Esophagus muscularis mucosa (tissue), 4 donors: Measurements from ENCODE around the gene PLCL1. TPM values are rescaled to one million over a fixed set of nuclear protein-coding genes. Genes with fewer than 3 reads are reported as not detected.

Source experiments
- DNase-seq: peaks from one replicate; pipeline ENCODE4 v3.0.0-alpha.2; 2017; ENCODE audit errors: extremely low spot score
- H3K27ac ChIP-seq, 4 donors: fragments of 200-600 bp; sonication (generic); replicated peaks in 1 of 4; 1 replicate in 3 of 4; 2 replicates in 1 of 4; pipeline ENCODE4 v1.5.1; 2016 to 2019; ENCODE audit warnings: mild to moderate bottlenecking in 1 of 4
- H3K27me3 ChIP-seq, 4 donors: fragments of 200-600 bp; sonication (generic); one replicate each; pipeline versions ENCODE4 v1.5.1 to v1.6.0; 2016 to 2019
- H3K36me3 ChIP-seq, 4 donors: fragments of 200-600 bp; sonication (generic); one replicate each; pipeline ENCODE4 v1.5.1; 2016 to 2019
- H3K4me1 ChIP-seq, 4 donors: fragments of 200-600 bp; sonication (generic); one replicate each; pipeline ENCODE4 v1.5.1; 2016 to 2019
- H3K4me3 ChIP-seq, 4 donors: fragments of 200-600 bp; sonication (generic); 1 replicate in 2 of 4; 2 replicates in 2 of 4; pipeline ENCODE4 v1.5.1; 2016 to 2019; ENCODE audit warnings: mild to moderate bottlenecking in 4 of 4, moderate library complexity in 1 of 4
- H3K9me3 ChIP-seq, 4 donors: fragments of 200-600 bp; sonication (generic); 1 replicate in 3 of 4; 2 replicates in 1 of 4; pipeline ENCODE4 v1.5.1; 2016 to 2019
- CTCF ChIP-seq, 3 experiments: fragments of 200-600 bp in 2 of 3; fragments of 450-650 bp in 1 of 3; sonication (generic) in 2 of 3; IDR thresholded peaks; one replicate each; pipeline ENCODE4 v1.5.1; 2017 to 2019; ENCODE audit warnings: antibody characterized with exemption in 3 of 3, mild to moderate bottlenecking in 2 of 3, moderate library complexity in 1 of 3
- EP300 ChIP-seq: sonication (generic); formaldehyde crosslinking; IDR thresholded peaks from one replicate; pipeline ENCODE4 v1.6.1; 2017; ENCODE audit warnings: antibody characterized with exemption
- POLR2A ChIP-seq: fragments of 450-650 bp; IDR thresholded peaks from one replicate; pipeline ENCODE4 v1.6.1; 2017; ENCODE audit warnings: antibody characterized with exemption, moderate library complexity, mild to moderate bottlenecking, low read depth
- POLR2AphosphoS5 ChIP-seq, 2 donors: sonication (generic); formaldehyde crosslinking; IDR thresholded peaks; one replicate each; pipeline ENCODE4 v1.6.1; 2017; ENCODE audit warnings: antibody characterized with exemption in 2 of 2
- WGBS: methylation state at CpG from one replicate; pipeline ENCODE4 v1.1.5; 2018; 5-methylcytosine and 5-hydroxymethylcytosine counted together
- intact Hi-C: fragments of 100-400 bp; cut with DNase I; formaldehyde crosslinking; loops from one replicate; pipeline ENCODE4 v1.15.1; 2023
- total RNA-seq, 4 donors: library from RNA; depleted of rRNA; stranded (reverse); fragments of >200 nt; gene quantifications; one replicate each; pipeline versions ENCODE4 v1.1.0 to v1.2.1, GENCODE V29; 2016

Gene PLCL1
- total RNA-seq, 4 donors from 2014 or later, result 67.3 to 86.2 (median 79.2) TPM

GRCh38 chr2:197930570-197931278 lies 126.3 kb downstream of the PLCL1 start:
- no peaks in the 10 kb centered on the region for H3K27me3 ChIP-seq
- intact Hi-C loops, result no loop called here
- H3K4me1 ChIP-seq, result peaks cover 12 to 31% (median 22%) of the 10 kb centered on the region in 4 donors
- no peak overlapping the region for H3K4me3 ChIP-seq
- no peaks in the 10 kb centered on the region for H3K36me3 ChIP-seq
- 97% methylated on average over 4 of the region's 4 CpGs for WGBS
- DNase-seq, result no peak
- TF ChIP-seq EP300 (no peak), CTCF (IDR thresholded peaks at IDR 0.05) (no peak), POLR2A (no peak), POLR2AphosphoS5 (IDR thresholded peaks at IDR 0.05) (no peak)
- no peak overlapping the region for H3K27ac ChIP-seq
- no peaks in the 10 kb centered on the region for H3K9me3 ChIP-seq

GRCh38 chr2:197931661-197932312 lies 127.4 kb downstream of the PLCL1 start:
- no peak for TF ChIP-seq POLR2AphosphoS5 (IDR thresholded peaks at IDR 0.05)
- no peak for TF ChIP-seq POLR2A
- TF ChIP-seq CTCF (IDR thresholded peaks at IDR 0.05), result no peak
- no peak for TF ChIP-seq EP300
- WGBS, result 73% methylated on average over 1 of the region's 1 CpG
- H3K9me3 ChIP-seq, result no peaks in the 10 kb centered on the region
- no peak for DNase-seq
- H3K27ac ChIP-seq, result no peak overlapping the region
- H3K4me3 ChIP-seq, result no peak overlapping the region
- H3K36me3 ChIP-seq, result no peaks in the 10 kb centered on the region
- peaks cover 10 to 25% (median 17%) of the 10 kb centered on the region in 4 donors for H3K4me1 ChIP-seq
- intact Hi-C loops, result no loop called here
- H3K27me3 ChIP-seq, result no peaks in the 10 kb centered on the region

GRCh38 chr2:197932374-197932773 lies 128.0 kb downstream of the PLCL1 start:
- 92% methylated on average over 5 of the region's 5 CpGs for WGBS
- H3K9me3 ChIP-seq, result no peaks in the 10 kb centered on the region
- H3K27ac ChIP-seq, result no peak overlapping the region
- H3K27me3 ChIP-seq, result no peaks in the 10 kb centered on the region
- peaks cover 10 to 21% (median 16%) of the 10 kb centered on the region in 4 donors for H3K4me1 ChIP-seq
- no peaks in the 10 kb centered on the region for H3K36me3 ChIP-seq
- H3K4me3 ChIP-seq, result no peak overlapping the region
- no peak for TF ChIP-seq CTCF (IDR thresholded peaks at IDR 0.05)
- TF ChIP-seq POLR2A, result no peak
- TF ChIP-seq POLR2AphosphoS5 (IDR thresholded peaks at IDR 0.05), result no peak
- TF ChIP-seq EP300, result no peak
- no peak for DNase-seq
- intact Hi-C loops, result no loop called here

- intact Hi-C loops, result no loop called here
- 66% methylated on average over 4 of the region's 4 CpGs for WGBS
- no peak for TF ChIP-seq CTCF (IDR thresholded peaks at IDR 0.05)
- TF ChIP-seq POLR2A, result no peak
- TF ChIP-seq EP300, result no peak
- no peak for TF ChIP-seq POLR2AphosphoS5 (IDR thresholded peaks at IDR 0.05)
These were observed 130.0 kb downstream of the PLCL1 start for GRCh38 chr2:197934261-197934933.

More at GRCh38 chr2:197934261-197934933, 130.0 kb downstream of the PLCL1 start:
- H3K27ac ChIP-seq, result no peak overlapping the region
- no peaks in the 10 kb centered on the region for H3K27me3 ChIP-seq
- no peak for DNase-seq
- H3K9me3 ChIP-seq, result no peaks in the 10 kb centered on the region
- H3K4me3 ChIP-seq, result no peak overlapping the region
- H3K4me1 ChIP-seq, result peaks cover 0 to 14% (median 8%) of the 10 kb centered on the region in 4 donors
- H3K36me3 ChIP-seq, result no peaks in the 10 kb centered on the region
